Measurements from ENCODE around the gene USP13. TPM values are rescaled to one million over a fixed set of nuclear protein-coding genes. Genes with fewer than 3 reads are reported as not detected.

The USP13 gene
- total and polyA plus RNA-seq, 2 of the 13 experiments (the other 11 are each of a cell fraction or from before 2014, with no cell fraction given): 15.9 to 36.7 TPM

DNA sequence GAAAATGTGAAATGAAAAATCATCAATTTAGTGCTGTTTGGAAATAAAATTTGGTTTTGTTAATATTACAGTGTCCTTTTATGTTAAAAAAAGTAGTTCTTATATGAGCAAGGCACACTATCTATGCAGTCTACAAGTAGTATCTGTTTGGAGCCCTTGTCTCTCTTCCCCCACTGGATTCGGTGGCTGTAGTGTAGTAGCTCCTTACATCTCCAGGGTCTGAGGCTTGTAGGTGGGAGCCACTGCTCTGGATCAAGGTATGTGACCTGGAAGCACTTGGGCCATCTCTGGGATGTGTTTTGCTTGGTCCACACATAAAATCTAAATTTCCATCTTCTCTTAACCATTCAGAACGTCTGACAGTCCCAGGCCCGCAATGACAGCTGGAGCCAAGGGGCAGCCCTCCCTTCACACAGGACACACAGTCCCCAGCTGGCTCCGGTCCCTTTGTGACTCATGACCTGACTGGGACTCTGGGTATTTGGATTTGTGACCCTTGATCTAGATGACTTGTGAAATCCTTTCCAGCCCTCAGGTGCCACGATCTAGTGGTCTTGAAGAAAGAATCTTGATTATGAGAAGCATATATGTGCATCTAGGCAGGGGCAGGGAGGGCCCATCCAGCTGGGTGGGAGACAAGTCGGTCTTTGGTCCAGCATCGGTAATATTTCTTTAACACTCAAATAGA lies 80.0 kb downstream of the USP13 start (continued):
- TF ChIP-seq, protein P1, sequence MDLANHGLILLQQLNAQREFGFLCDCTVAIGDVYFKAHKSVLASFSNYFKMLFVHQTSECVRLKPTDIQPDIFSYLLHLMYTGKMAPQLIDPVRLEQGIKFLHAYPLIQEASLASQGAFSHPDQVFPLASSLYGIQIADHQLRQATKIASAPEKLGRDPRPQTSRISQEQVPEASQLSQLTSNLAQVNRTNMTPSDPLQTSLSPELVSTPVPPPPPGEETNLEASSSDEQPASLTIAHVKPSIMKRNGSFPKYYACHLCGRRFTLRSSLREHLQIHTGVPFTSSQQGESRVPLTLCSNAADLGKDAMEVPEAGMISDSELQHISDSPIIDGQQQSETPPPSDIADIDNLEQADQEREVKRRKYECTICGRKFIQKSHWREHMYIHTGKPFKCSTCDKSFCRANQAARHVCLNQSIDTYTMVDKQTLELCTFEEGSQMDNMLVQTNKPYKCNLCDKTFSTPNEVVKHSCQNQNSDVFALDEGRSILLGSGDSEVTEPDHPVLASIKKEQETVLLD (CRISPR knock-in tag; IDR thresholded peaks at IDR 0.05; ENCODE audit: low read depth): no peak
- TF ChIP-seq, protein P2, sequence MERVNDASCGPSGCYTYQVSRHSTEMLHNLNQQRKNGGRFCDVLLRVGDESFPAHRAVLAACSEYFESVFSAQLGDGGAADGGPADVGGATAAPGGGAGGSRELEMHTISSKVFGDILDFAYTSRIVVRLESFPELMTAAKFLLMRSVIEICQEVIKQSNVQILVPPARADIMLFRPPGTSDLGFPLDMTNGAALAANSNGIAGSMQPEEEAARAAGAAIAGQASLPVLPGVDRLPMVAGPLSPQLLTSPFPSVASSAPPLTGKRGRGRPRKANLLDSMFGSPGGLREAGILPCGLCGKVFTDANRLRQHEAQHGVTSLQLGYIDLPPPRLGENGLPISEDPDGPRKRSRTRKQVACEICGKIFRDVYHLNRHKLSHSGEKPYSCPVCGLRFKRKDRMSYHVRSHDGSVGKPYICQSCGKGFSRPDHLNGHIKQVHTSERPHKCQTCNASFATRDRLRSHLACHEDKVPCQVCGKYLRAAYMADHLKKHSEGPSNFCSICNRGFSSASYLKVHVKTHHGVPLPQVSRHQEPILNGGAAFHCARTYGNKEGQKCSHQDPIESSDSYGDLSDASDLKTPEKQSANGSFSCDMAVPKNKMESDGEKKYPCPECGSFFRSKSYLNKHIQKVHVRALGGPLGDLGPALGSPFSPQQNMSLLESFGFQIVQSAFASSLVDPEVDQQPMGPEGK (CRISPR knock-in tag; IDR thresholded peaks at IDR 0.05): peak; percentile 36; the same call in 1 of the 2 replicates
- TF ChIP-seq ZSCAN31 (CRISPR knock-in tag; IDR thresholded peaks at IDR 0.05; ENCODE audit: low read depth) (no peak), ZNF775 (CRISPR knock-in tag; IDR thresholded peaks at IDR 0.05; ENCODE audit: borderline replicate concordance) (no peak), ZNF761 (CRISPR knock-in tag; conservative IDR thresholded peaks at IDR 0.05) (no peak), TOPORS (CRISPR knock-in tag; IDR thresholded peaks at IDR 0.05) (no peak), NFATC3 (CRISPR knock-in tag; IDR thresholded peaks at IDR 0.05) (no peak), REL (CRISPR knock-in tag; conservative IDR thresholded peaks at IDR 0.05) (no peak), KDM5A (IDR thresholded peaks at IDR 0.05; ENCODE audit: borderline replicate concordance, low read length) (no peak)
- TF ChIP-seq, protein P3, sequence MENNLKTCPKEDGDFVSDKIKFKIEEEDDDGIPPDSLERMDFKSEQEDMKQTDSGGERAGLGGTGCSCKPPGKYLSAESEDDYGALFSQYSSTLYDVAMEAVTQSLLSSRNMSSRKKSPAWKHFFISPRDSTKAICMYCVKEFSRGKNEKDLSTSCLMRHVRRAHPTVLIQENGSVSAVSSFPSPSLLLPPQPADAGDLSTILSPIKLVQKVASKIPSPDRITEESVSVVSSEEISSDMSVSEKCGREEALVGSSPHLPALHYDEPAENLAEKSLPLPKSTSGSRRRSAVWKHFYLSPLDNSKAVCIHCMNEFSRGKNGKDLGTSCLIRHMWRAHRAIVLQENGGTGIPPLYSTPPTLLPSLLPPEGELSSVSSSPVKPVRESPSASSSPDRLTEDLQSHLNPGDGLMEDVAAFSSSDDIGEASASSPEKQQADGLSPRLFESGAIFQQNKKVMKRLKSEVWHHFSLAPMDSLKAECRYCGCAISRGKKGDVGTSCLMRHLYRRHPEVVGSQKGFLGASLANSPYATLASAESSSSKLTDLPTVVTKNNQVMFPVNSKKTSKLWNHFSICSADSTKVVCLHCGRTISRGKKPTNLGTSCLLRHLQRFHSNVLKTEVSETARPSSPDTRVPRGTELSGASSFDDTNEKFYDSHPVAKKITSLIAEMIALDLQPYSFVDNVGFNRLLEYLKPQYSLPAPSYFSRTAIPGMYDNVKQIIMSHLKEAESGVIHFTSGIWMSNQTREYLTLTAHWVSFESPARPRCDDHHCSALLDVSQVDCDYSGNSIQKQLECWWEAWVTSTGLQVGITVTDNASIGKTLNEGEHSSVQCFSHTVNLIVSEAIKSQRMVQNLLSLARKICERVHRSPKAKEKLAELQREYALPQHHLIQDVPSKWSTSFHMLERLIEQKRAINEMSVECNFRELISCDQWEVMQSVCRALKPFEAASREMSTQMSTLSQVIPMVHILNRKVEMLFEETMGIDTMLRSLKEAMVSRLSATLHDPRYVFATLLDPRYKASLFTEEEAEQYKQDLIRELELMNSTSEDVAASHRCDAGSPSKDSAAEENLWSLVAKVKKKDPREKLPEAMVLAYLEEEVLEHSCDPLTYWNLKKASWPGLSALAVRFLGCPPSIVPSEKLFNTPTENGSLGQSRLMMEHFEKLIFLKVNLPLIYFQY (CRISPR knock-in tag; IDR thresholded peaks at IDR 0.05; ENCODE audit: borderline replicate concordance): 0 out of 2 replicates have a peak, but pooled peaks have one; percentile 47
- TF ChIP-seq, protein P4, sequence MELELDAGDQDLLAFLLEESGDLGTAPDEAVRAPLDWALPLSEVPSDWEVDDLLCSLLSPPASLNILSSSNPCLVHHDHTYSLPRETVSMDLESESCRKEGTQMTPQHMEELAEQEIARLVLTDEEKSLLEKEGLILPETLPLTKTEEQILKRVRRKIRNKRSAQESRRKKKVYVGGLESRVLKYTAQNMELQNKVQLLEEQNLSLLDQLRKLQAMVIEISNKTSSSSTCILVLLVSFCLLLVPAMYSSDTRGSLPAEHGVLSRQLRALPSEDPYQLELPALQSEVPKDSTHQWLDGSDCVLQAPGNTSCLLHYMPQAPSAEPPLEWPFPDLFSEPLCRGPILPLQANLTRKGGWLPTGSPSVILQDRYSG (CRISPR knock-in tag; IDR thresholded peaks at IDR 0.05): no peak
- TF ChIP-seq, protein P5, sequence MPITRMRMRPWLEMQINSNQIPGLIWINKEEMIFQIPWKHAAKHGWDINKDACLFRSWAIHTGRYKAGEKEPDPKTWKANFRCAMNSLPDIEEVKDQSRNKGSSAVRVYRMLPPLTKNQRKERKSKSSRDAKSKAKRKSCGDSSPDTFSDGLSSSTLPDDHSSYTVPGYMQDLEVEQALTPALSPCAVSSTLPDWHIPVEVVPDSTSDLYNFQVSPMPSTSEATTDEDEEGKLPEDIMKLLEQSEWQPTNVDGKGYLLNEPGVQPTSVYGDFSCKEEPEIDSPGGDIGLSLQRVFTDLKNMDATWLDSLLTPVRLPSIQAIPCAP (CRISPR knock-in tag; IDR thresholded peaks at IDR 0.05; ENCODE audit: low read depth): no peak
- TF ChIP-seq, protein P6, sequence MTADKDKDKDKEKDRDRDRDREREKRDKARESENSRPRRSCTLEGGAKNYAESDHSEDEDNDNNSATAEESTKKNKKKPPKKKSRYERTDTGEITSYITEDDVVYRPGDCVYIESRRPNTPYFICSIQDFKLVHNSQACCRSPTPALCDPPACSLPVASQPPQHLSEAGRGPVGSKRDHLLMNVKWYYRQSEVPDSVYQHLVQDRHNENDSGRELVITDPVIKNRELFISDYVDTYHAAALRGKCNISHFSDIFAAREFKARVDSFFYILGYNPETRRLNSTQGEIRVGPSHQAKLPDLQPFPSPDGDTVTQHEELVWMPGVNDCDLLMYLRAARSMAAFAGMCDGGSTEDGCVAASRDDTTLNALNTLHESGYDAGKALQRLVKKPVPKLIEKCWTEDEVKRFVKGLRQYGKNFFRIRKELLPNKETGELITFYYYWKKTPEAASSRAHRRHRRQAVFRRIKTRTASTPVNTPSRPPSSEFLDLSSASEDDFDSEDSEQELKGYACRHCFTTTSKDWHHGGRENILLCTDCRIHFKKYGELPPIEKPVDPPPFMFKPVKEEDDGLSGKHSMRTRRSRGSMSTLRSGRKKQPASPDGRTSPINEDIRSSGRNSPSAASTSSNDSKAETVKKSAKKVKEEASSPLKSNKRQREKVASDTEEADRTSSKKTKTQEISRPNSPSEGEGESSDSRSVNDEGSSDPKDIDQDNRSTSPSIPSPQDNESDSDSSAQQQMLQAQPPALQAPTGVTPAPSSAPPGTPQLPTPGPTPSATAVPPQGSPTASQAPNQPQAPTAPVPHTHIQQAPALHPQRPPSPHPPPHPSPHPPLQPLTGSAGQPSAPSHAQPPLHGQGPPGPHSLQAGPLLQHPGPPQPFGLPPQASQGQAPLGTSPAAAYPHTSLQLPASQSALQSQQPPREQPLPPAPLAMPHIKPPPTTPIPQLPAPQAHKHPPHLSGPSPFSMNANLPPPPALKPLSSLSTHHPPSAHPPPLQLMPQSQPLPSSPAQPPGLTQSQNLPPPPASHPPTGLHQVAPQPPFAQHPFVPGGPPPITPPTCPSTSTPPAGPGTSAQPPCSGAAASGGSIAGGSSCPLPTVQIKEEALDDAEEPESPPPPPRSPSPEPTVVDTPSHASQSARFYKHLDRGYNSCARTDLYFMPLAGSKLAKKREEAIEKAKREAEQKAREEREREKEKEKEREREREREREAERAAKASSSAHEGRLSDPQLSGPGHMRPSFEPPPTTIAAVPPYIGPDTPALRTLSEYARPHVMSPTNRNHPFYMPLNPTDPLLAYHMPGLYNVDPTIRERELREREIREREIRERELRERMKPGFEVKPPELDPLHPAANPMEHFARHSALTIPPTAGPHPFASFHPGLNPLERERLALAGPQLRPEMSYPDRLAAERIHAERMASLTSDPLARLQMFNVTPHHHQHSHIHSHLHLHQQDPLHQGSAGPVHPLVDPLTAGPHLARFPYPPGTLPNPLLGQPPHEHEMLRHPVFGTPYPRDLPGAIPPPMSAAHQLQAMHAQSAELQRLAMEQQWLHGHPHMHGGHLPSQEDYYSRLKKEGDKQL (CRISPR knock-in tag; IDR thresholded peaks at IDR 0.05; ENCODE audit: low read depth): no peak

Data from HepG2 (cell line).